Activated CD8-positive, alpha-beta memory T cell treated with anti-CD3 and anti-CD28 coated beads for 24 hours (primary cell): ENCODE results near the gene GPRIN3.
"Not testable (repeated sequence)": the region's sequence is repeated elsewhere in the genome, so short reads cannot be mapped to it uniquely, and the experiment has no call there.

Experiments
- DNase-seq: peaks from one replicate; pipeline ENCODE4 v3.0.0-alpha.2; 2020

Gene GPRIN3

DNA sequence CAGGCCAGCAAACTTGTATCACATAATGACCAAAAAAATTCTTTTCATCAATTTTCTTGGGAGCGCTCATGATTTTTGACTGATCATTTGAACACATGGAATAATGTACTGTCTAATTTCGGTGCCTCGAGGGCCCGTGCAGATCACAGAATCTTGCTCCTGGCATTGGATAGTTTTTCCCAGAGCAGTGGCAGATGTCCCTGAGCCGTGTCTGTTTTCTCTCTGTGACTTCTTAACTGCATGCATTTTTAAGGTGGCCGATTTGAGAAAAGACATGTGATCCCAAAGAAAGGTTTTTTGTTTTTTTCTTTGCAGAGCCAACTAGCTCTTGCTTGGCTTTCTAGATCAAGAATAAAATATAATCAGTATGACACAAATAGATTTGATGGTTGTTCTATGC lies 19.7 kb downstream of the GPRIN3 start:
- no peak for DNase-seq

DNA sequence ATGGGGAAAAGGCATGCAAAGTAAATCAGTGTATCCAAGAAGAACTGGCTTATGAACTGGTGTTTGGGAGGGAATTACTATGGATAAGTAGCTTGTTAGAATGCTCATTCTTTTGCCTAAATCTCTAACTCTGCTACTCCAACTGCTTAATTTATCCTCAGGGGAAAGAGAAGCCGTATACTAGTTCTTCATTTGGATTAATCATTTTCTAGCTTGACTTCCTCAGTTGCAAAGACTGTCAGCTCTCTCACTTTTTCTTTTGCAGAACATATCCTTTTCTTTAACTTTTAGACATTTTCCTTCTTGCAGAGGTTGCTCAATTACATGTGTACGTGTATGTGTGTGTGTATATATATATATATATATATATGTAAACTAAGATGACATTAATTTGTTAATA lies 21.9 kb downstream of the GPRIN3 start:
- no peak for DNase-seq

DNA sequence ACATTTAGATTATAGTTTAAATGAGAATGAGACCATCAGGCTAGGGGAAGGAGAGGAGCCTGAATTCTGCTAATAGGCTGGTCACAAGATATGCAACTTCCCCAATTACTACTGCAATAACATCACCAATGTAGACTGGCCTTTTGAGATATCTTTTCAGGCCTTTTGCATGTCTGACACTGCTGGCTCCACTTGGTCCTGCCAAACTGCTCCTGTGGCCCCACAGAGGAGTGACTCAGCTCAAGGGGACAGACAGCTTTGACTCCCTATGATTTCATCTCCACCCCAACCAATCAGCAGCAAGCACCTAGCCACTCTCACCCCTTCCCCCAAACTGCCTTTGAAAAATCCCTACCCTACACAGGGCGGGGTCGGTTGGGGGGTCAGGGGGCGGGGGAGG lies 22.8 kb downstream of the GPRIN3 start:
- no peak for DNase-seq

DNA sequence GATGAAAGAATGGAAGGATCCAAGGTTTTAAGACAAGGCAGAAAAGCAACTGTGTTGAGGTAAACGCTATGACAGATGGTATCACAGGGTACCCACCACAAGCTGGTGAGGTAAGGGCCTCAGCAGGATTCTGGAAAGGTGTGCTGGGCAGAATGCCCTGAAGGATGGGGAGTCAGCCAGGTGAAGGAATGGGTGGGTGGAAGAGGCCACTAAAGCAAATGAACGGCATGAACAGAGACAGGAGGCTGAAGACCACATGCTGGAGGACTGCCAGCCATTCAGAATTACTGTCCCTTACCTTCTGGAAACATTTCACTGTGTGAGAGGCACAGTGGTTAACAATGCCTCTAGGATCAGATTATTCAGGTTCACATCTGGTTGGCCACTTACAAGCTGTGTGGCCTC lies 23.6 kb downstream of the GPRIN3 start:
- DNase-seq = no peak

DNA sequence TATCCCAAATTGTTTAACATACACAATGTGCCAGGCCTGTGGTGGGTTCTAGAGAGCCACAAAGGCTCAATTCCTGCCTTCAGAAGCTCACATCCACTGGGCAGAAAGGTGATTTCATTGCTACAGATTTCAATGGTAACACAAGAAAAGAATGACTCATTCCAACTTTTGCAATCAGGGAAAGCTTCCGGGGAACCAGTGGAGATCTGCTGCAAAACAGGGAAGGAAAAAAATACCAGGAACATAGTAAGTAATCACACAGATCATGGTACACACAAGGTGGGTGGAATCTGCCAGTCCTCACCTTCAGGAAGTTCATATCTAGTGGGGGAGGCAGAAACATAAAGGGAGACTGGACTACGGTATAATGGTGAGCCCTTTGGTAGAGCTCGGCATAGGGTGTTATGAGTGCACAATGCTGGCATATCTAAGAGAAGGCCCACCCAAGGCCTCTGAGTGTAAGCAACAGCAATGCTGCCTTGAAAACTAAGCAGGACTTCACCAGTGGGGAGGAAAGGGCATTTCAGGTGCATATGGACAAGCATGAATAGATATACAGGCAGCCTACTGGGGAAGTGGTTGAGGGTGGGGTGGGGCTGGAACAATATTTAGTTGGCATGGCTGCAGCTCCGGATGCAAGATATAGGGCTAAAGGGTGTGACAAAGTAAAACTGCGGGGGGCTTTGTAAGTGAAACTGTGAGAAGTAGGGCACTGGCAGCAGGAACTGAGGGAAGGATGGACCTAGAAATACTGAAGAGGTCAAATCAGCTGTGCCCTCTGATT lies 24.2 kb downstream of the GPRIN3 start:
- no peak for DNase-seq

DNA sequence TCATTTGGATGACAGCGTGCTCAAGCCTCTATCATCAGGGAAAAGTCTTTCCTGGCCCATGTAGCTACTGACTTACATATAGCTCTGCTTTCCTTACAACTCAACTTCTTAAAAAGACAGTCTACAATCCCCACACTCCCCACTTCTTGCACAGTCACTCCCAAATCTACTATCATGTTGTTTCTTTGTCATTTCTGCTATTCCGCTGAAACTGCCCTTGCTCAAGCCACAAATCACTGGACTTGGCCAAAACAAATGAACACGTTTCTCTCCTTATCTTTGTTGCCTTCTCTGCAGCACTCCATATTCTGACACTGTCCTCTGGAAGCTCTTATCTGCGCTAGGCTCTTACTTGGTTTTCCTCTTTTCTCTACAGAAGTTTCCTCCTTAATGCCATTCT lies 28.2 kb downstream of the GPRIN3 start:
- DNase-seq = no peak

DNA sequence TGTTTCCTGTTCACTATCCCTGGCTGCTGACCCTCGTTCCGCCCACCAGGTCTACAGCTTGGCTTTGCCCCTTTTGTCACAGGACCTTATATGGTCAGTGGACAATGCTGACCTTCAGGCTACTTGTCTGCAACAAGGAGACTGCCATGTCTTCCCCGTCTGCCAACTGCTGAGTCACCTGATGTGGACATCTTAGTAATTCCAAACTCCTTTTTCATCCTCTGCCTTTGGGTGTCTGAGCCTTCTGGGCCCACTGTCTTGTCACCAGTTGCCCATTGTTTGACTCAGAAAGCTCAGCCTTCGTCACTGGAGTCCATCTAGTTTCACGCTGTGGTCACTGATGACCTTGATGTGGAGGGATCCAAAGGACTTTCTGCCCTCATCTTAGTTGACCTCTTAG lies 30.2 kb downstream of the GPRIN3 start:
- DNase-seq = no peak

DNA sequence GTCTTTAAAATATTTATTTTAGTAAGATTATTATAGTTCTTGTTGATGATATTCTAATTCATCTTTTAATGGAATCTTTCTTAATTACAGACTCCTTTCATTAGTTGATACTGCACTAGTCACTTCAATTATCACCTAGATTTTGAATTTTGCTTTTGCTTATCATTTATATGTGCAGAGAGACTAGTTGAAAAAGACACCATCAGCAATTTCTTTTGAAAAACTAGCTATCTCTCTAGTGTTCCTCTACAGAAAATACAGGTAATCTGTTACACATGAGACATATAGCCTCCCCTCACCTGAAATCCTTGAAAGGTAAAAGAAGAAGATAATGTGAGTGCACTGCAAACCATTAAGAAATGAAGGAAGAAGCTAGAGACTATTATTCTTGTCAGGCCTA lies 31.3 kb downstream of the GPRIN3 start:
- DNase-seq = no peak

DNA sequence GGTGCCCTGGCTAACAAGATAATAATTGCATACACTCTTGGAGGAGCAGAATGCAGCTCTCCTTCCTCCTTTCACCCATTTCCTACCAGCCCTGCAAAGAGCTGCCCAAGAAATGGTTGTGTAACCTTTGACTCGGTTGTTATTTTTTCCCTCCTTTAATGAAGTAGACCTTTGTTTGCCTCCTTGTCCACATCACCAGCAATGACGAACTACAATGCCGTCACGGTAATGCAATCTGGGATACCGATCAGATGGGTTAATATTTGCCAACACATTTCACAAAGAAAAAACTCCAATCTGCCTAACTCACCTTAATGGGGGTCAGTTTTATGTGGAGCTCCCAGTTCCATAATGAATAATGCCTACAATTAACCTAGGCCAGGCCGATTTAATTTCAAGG lies 32.0 kb downstream of the GPRIN3 start:
- no peak for DNase-seq

DNA sequence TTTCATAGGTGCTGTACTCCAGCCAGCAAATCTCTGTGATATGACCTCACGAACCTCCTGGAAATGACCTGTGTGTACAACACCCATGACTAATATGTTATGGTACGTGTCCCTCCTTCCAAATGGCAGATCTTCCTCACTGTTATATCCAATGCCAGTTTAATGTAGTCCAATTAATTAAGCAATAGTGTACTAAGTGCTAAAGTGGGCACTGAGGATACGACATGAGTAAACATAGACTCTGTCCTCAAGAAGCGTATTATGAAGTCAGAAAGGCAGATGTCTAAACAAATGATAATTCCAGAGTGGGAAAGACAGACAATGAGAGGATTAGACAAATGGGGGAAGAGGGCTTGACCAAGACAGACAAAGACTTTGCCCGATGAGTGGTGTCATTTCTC lies 33.9 kb downstream of the GPRIN3 start:
- no peak for DNase-seq

DNA sequence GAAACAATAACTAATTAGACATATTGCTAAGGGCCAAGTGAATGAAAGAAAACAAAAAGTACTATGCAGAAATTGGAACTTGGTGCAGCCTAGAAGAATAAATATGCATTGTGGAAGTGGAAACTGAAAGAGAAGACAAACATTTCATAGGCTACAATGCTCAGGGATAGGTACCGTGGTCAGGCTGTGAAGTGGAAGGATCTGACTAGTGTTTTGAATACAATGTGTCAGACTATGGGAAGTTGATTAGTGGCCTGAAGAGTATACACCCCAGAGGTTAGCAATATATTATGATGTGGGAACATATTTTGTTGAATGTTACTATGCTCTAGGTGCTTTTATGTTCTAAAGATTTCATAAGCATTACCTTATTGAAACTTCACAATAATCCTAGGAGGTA lies 36.8 kb downstream of the GPRIN3 start:
- no peak for DNase-seq

DNA sequence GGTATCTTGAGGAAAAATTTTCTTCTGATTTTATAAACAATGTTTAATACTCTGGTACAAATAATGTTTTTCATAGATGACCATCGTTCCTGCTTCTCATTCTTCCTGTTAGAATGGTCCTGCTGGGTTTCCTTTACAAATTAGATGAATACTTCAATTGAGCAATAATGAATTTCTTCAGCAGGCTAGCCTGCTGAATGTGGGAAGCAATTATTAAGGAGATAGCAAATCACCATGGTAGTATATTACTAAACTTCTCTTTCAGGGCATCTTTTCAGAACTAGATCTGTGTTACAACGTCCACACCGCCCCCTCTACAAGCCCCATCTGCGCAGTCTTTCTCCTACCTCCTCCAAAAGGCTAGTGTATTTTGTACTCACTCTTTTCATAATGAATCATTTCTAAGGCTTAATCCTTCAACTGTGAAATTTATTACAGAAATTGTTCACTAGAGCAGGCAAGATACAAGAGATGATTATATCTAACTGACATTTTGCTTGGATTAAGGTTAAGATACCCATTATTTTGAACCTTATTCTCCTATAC lies 38.4 kb downstream of the GPRIN3 start:
- no peak for DNase-seq

DNA sequence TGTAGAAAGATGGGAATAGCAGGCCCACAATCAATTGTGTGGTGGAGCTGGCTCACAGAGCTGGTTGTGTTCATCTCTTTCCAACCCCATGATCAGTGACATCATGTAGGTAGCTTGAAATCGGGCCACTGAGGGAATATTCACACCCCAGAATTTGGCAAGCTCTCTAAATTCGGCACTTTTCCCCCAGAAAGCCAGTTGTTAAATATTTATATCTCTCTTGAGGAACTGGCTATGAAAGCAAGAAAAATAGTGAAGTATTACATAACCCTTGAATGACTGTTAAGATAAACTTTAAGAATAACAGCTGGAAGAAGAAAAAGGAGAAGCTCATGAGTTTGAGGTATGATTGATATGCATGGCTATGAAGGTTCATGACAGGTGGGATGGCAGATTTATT lies 38.9 kb downstream of the GPRIN3 start:
- no peak for DNase-seq

DNA sequence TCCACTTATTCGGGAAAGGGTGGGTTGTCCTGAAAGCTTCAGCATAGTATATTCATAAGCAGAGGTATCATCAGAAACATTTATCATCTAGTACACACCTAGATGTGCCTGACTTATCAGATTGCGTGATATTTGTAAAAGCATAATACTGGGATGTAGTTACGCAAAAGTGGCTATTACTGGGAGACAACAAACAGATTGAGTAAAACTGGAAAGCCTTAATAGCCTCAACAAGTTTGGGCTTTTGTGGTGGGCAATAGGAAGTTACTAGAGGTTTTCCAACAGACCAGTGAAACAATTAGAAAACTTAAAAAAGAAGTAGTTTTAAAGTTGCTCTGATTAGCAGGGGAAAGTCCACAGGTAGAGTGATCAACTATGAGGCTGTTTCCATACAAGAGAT lies 39.8 kb downstream of the GPRIN3 start:
- DNase-seq = no peak

DNA sequence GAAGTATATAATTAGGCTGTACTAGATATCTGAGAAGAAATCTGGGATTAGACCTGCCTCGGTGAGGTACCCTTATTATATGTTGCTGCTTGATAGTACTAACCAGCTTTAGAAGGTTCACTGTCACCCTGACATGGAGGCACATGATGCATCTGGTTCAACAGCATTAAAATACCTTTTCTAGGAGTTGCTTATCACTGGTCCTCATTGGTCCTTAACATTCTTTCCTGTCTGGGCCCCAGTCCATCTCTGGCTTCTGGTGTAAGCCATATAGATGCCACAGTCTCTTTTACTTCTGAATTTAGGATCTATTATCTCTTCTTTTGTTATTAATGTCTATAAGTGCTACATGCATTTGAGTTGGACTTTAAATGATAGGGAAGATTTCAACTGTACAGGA lies 40.2 kb downstream of the GPRIN3 start:
- no peak for DNase-seq

DNA sequence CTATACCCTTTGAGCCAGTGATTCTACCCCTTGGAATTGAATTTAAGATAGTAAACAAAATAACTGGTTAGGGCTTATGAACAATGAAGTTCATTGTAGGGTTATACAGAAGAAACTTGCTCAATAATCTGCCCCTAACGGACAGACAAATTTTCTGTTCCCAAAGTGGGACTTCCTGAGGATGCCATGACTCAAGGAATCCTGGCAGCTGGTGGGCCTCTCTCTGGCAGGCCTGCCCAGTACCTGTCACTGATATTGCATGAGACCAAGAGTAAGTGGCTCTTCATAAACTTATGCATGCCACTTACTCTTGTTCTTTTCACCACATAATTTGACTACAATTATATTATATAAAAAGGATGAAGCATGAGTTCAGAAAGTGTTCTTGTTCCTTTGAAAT lies 41.5 kb downstream of the GPRIN3 start:
- DNase-seq = no peak

DNA sequence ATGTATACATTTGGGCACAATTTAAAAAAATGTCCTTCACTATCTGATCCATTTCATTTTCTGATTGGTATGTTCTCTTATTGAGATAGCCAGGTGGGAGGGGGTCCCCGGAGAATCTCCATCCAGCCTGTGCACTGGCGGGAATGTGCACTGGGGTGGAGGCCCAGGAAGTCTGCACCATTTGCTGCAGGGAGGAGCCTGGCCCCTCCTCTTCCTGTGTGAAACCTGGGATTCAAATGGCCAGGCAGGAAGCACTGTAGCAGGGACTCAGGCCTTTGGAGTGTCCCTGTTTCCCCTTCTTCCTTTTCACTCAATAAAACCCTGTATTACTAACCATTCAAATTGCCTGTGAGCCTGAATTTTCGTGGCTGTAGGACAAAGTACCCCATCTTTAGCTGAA lies 44.3 kb downstream of the GPRIN3 start:
- DNase-seq = no peak

DNA sequence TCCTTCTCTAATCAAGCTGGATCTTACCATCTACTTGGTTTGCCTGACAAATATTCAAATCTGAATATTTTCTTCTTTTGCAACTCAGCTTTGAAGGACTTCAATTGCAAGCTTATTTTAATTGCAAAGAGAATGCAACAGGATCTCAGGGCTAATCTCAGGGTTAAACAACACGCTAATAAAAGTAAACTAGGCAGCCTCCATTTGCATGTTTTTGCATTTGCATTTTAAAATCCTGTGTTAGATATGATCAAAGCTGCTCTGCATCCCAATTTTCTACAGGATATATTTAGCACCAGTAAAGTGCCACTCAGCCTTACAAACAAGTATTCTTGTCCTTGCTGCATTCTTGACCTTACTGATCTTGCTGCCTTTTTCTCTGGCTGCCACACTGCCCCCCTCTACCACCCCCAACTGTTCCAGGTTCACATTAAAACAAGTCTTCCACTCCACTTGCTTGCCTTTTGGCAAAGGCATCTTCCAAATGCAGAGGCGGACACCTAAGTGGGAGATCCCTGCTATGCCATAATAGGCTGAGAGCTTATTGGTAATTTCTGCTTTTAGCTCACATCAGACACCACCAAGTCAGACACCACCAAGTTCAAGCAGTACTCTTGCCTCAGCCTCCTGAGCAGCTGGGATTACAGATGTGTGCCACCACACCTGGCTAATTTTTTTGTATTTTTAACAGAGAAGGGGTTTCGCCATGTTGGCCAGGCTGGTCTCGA lies 48.1 kb downstream of the GPRIN3 start:
- no peak for DNase-seq

DNA sequence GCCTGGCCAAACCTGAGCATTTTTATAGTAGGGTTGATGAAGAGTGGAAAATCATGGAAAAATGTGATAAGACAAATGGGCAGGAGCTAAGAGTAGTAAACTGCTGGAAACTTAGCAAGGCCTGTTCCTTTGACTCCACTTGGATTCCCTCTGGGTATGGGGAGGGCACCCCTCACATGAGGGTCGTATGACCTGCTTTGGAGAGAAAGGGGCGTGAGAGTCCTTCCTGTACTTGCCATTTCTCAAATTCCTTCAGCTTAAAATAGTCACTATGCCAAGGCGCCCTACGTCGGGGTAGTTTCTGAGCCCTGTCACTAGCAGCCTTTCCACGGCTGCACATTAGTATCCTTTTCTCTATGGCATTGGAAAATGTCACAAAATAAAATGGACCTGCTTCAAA lies 49.1 kb downstream of the GPRIN3 start:
- no peak for DNase-seq

DNA sequence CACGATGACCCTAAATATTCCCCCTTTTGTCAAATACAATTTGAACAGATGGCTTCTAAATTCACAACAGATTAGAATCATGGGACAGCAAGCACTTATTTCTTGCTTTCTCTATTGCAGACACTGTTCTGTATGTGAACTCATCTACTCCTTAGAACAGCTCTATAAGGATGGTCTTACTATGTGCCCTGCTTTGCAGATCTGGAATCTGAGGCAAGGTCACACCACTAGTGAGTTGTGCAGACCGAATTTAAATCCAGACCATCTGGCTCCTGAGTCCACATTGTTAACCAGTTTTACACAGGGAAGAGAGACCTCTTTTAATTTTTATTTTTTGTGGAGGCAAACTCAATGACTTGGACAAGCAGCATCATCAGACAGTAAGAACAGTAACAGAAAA lies 50.2 kb downstream of the GPRIN3 start:
- DNase-seq = no peak

DNA sequence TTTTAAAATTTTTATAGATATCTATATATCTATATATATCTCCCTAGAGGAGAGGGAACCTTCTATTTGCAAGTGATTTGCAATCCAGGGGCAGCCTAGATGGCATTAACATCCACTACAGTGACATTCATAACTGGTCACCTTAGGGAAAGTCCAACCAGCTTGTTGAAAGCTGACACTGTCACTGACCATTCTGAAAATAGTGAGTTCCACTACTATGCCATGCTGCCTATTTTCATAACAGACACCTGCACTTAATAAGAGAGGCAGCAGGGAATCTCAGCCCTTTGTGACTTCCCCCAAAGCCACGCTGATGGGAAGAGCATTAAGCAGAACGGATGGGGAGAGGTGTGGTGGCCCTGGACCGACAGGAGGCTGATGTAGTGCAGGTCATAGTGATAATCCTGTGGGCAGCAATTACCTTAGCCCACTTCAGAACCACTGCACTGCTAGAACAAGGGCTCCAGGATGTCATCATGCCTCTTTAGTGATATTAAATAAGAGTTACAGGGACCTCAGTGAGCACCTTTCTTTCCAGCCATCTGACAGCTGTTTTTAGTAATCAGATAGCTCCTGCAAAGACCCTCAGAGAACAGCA lies 51.3 kb downstream of the GPRIN3 start:
- no peak for DNase-seq

DNA sequence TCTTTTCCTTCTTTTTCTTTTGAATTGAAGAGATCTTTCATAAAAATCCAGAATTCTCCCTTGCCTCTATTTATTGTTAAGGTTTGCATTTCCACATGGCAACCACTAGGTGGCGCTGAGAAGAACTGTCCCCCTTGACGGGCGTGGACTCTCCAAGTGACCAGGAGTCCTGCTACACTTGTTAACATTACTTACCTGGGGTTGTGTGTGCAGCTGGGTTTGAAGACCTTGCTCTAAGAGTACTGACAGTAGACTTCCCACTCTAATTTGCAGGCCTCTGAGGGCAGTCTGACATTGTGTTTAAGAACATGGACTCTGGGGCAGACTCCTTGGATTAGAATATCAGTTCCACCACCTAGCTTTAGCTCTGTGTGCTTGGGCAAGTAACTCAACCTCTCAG lies 52.8 kb downstream of the GPRIN3 start:
- peak; percentile 74 for DNase-seq

DNA sequence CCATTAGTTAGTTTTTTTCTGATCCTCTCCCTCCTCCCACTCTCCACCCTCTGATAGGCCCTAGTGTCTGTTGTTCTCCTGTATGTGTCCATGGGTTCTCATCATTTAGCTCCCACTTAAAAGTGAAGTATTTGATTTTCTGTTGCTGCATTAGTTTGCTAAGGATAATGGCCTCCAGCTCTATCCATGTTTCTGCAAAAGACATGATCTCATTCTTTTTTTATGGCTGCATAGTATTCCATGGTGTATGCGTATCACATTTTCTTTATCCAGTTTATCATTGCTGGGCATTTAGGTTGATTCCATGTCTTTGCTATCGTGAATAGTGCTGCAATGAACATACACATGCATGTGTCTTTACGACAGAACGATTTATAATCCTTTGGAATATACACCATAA lies 53.3 kb downstream of the GPRIN3 start:
- DNase-seq = not testable (repeated sequence)

DNA sequence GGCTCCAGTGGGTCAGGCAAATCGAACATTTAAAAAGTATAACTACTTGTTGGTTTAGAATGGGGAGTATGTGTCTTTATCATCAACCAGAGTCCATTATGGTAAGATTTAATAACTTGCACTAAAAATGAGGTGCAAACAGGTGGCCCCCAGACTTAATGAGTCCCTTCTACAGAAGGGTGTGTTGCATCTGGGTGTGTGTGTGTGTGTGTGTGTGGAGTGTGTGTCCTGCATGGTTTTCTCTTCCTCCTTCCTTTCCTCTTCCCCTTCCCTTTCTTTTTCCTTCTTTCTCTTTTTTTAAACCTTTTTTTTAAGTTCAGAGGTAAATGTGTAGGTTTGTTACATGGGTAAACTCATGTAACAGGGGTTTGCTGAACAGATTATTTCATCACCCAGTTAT lies 53.7 kb downstream of the GPRIN3 start:
- DNase-seq = no peak
